Sigmoid colon (tissue), 7 donors: ENCODE results near the gene OCEL1. TPM values are rescaled to one million over a fixed set of nuclear protein-coding genes. Genes with fewer than 3 reads are reported as not detected.

Source experiments
- DNase-seq: peaks from one replicate; pipeline ENCODE4 v3.0.0-alpha.2; 2019
- H3K27ac ChIP-seq, 4 donors: fragments of 200-600 bp; sonication (generic); one replicate each; pipeline ENCODE4 v1.5.1; 2016 to 2019; ENCODE audit warnings: mild to moderate bottlenecking in 1 of 4
- H3K27me3 ChIP-seq, 3 donors: fragments of 200-600 bp; sonication (generic); one replicate each; pipeline ENCODE4 v1.5.1; 2019; ENCODE audit warnings: mild to moderate bottlenecking in 1 of 3
- H3K36me3 ChIP-seq, 4 donors: fragments of 200-600 bp; sonication (generic); one replicate each; pipeline ENCODE4 v1.5.1; 2016 to 2019
- H3K4me1 ChIP-seq, 4 donors: fragments of 200-600 bp; sonication (generic); one replicate each; pipeline ENCODE4 v1.5.1; 2017 to 2019
- H3K4me3 ChIP-seq, 4 donors: fragments of 200-600 bp; sonication (generic); one replicate each; pipeline ENCODE4 v1.5.1; 2017 to 2019; ENCODE audit warnings: mild to moderate bottlenecking in 2 of 4, moderate library complexity in 1 of 4
- H3K9me3 ChIP-seq, 4 donors: fragments of 200-600 bp in 3 of 4; sonication (generic) in 3 of 4; one replicate each; pipeline versions ENCODE4 v1.5.1 to v1.6.1; 2013 to 2019
- CTCF ChIP-seq, 4 experiments: fragments of 450-650 bp in 3 of 4; fragments of 200-600 bp in 1 of 4; IDR thresholded peaks; one replicate each; pipeline ENCODE4 v1.5.1; 2016 to 2019; ENCODE audit warnings: antibody characterized with exemption in 4 of 4, mild to moderate bottlenecking in 3 of 4, moderate library complexity in 2 of 4
- EP300 ChIP-seq, 4 donors: sonication (generic); formaldehyde crosslinking; IDR thresholded peaks; one replicate each; pipeline ENCODE4 v1.6.1; 2017; ENCODE audit warnings: antibody characterized with exemption in 4 of 4
- POLR2A ChIP-seq, 2 donors: fragments of 450-650 bp; IDR thresholded peaks; one replicate each; pipeline ENCODE4 v1.6.1; 2016; ENCODE audit warnings: antibody characterized with exemption in 2 of 2, mild to moderate bottlenecking in 2 of 2, moderate library complexity in 2 of 2
- POLR2AphosphoS5 ChIP-seq, 4 donors: sonication (generic); formaldehyde crosslinking; IDR thresholded peaks; one replicate each; pipeline ENCODE4 v1.6.1; 2017; ENCODE audit warnings: antibody characterized with exemption in 4 of 4
- WGBS, 2 donors: extraction: QIAGEN DNeasy Blood & Tissue Kit; methylation state at CpG; one replicate each; pipeline ENCODE4 v1.1.7; 2013; 5-methylcytosine and 5-hydroxymethylcytosine counted together
- intact Hi-C: fragments of 100-400 bp; cut with DNase I; formaldehyde crosslinking; loops from one replicate; pipeline ENCODE4 v1.15.1; 2023
- polyA plus RNA-seq, 3 donors: library from polyadenylated mRNA; stranded (reverse); fragments of 200-250 nt; gene quantifications; one replicate each; pipeline ENCODE4 v1.2.3, GENCODE V29; 2013
- total RNA-seq, 4 donors: library from RNA; depleted of rRNA; stranded (reverse); fragments of >200 nt; gene quantifications; one replicate each; pipeline ENCODE4 v1.1.0, GENCODE V29; 2016
- donor health status: healthy with polysubstance abuse.
- donor health status: Bipolar disorder and iron deficiency.
- donor health status: healthy.

The OCEL1 gene
- total and polyA plus RNA-seq, 7 donors, result 7.5 to 79.8 (median 15.8) TPM

- no peak for TF ChIP-seq EP300 (IDR thresholded peaks at IDR 0.05)
- TF ChIP-seq CTCF (IDR thresholded peaks at IDR 0.05), result no peak
- no peak for TF ChIP-seq POLR2AphosphoS5 (IDR thresholded peaks at IDR 0.05)
- TF ChIP-seq POLR2A (IDR thresholded peaks at IDR 0.05), result no peak
- Histone ChIP-seq H3K9me3 (no peaks in the 10 kb centered on the region), H3K4me3 (no peak overlapping the region), H3K27me3 (no peaks in the 10 kb centered on the region), H3K4me1 (no peaks in the 10 kb centered on the region), H3K27ac (no peak overlapping the region), H3K36me3 (peaks cover 39 to 92% (median 56%) of the 10 kb centered on the region in 4 donors)
- WGBS, 2 donors, result 91 to 93% methylated on average over 17 of the region's 17 CpGs
- no peak for DNase-seq
- intact Hi-C loops, result no loop called here
Measured at GRCh38 chr19:17202713-17203112, 23.3 kb upstream of the OCEL1 start.

- no peaks in the 10 kb centered on the region for H3K4me1 ChIP-seq
- DNase-seq, result peak; percentile 78
- no peak overlapping the region for H3K27ac ChIP-seq
- 76 to 81% methylated on average over 27 of the region's 27 CpGs for WGBS, 2 donors
- intact Hi-C loops, result loop anchor here (1.0 kb wide), 1 partner anchor 77 kb away; no protein-coding TSS in a partner anchor
- no peak for TF ChIP-seq POLR2AphosphoS5 (IDR thresholded peaks at IDR 0.05)
- TF ChIP-seq CTCF (IDR thresholded peaks at IDR 0.05), result peak; percentile 46 to 71 (median 60)
- TF ChIP-seq POLR2A (IDR thresholded peaks at IDR 0.05), result no peak
- no peak for TF ChIP-seq EP300 (IDR thresholded peaks at IDR 0.05)
- H3K9me3 ChIP-seq, result no peaks in the 10 kb centered on the region
- no peak overlapping the region for H3K4me3 ChIP-seq
- peaks cover 30 to 89% (median 50%) of the 10 kb centered on the region in 4 donors for H3K36me3 ChIP-seq
- H3K27me3 ChIP-seq, result no peaks in the 10 kb centered on the region
Measured at GRCh38 chr19:17205237-17206140, 20.5 kb upstream of the OCEL1 start.

- WGBS, 2 donors, result 93 to 94% methylated on average over 25 of the region's 25 CpGs
Measured at GRCh38 chr19:17206736-17207581, 19.1 kb upstream of the OCEL1 start.

More at GRCh38 chr19:17206736-17207581, 19.1 kb upstream of the OCEL1 start:
- H3K27me3 ChIP-seq, result no peaks in the 10 kb centered on the region
- H3K36me3 ChIP-seq, result peaks cover 17 to 89% (median 46%) of the 10 kb centered on the region in 4 donors
- TF ChIP-seq POLR2AphosphoS5 (IDR thresholded peaks at IDR 0.05) (no peak), CTCF (IDR thresholded peaks at IDR 0.05) (no peak), EP300 (IDR thresholded peaks at IDR 0.05) (no peak), POLR2A (IDR thresholded peaks at IDR 0.05) (no peak)
- H3K4me1 ChIP-seq, result no peaks in the 10 kb centered on the region
- intact Hi-C loops, result no loop called here
- no peak overlapping the region for H3K27ac ChIP-seq
- no peaks in the 10 kb centered on the region for H3K9me3 ChIP-seq
- H3K4me3 ChIP-seq, result no peak overlapping the region
- no peak for DNase-seq
